ENCODE results near the gene ABCB1.

DNA sequence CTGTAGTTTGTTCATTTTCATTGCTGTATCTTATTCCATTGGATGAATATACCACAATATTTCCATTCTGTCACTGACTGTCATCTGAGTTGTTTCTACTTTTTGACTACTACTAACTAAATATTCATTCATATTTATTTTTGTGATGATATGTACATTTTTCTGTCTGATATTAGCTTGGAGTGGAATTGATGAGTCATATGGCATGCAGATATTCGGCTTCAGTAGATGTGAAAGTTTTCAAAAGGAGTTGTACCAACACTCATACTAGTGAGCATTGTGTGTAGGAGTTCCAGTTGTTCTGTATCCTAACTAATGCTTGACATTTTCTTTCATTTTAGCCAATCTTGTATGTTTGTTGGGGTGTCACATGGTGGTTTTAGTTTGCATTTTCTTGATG lies 35.2 kb upstream of the ABCB1 start:
- TF ChIP-seq, protein P1, sequence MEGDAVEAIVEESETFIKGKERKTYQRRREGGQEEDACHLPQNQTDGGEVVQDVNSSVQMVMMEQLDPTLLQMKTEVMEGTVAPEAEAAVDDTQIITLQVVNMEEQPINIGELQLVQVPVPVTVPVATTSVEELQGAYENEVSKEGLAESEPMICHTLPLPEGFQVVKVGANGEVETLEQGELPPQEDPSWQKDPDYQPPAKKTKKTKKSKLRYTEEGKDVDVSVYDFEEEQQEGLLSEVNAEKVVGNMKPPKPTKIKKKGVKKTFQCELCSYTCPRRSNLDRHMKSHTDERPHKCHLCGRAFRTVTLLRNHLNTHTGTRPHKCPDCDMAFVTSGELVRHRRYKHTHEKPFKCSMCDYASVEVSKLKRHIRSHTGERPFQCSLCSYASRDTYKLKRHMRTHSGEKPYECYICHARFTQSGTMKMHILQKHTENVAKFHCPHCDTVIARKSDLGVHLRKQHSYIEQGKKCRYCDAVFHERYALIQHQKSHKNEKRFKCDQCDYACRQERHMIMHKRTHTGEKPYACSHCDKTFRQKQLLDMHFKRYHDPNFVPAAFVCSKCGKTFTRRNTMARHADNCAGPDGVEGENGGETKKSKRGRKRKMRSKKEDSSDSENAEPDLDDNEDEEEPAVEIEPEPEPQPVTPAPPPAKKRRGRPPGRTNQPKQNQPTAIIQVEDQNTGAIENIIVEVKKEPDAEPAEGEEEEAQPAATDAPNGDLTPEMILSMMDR (conservative IDR thresholded peaks at IDR 0.05; ENCODE audit: low read depth, low read length) = no peak
- no peak for TF ChIP-seq EZH2 (IDR thresholded peaks at IDR 0.05; ENCODE audit: low read length, unreplicated experiment)

Measured in PC-3 (cell line).